DOHH2 (cell line): ENCODE measurements around the gene COTL1.
"Not testable (repeated sequence)": the region's sequence is repeated elsewhere in the genome, so short reads cannot be mapped to it uniquely, and the experiment has no call there.

Source experiments
- H3F3A ChIP-seq: fragments of 200-600 bp; sonication (generic), shearing (Covaris generic); 2 replicates; pipeline ENCODE4 v1.6.0; 2016; ENCODE audit warnings: antibody characterized with exemption, mild to moderate bottlenecking; ENCODE audit not compliant: control insufficient read depth, insufficient read depth
- H3K27ac ChIP-seq: fragments of 200-600 bp; sonication (generic); 2 replicates; pipeline ENCODE4 v1.5.1; 2014; ENCODE audit warnings: low read depth, mild to moderate bottlenecking, low read length, moderate library complexity
- H3K27me3 ChIP-seq: fragments of 200-600 bp; sonication (generic); 2 replicates; pipeline ENCODE4 v1.6.1; 2014; ENCODE audit warnings: mild to moderate bottlenecking, low read length, mixed read lengths; ENCODE audit not compliant: control insufficient read depth
- H3K36me3 ChIP-seq: fragments of 200-600 bp; sonication (generic); 2 replicates; pipeline ENCODE4 v1.6.1; 2014; ENCODE audit warnings: mild to moderate bottlenecking, low read length, moderate library complexity, mixed read lengths; ENCODE audit not compliant: control insufficient read depth
- H3K4me1 ChIP-seq: fragments of 200-600 bp; sonication (generic); 2 replicates; pipeline ENCODE4 v1.6.1; 2014; ENCODE audit warnings: mild to moderate bottlenecking, low read length, mixed read lengths; ENCODE audit not compliant: control insufficient read depth
- H3K4me2 ChIP-seq: fragments of 200-600 bp; sonication (generic); 2 replicates; pipeline ENCODE4 v1.6.0; 2014; ENCODE audit warnings: mild to moderate bottlenecking, low read length, moderate library complexity
- H3K4me3 ChIP-seq: fragments of 200-600 bp; sonication (generic); 2 replicates; pipeline ENCODE4 v1.5.1; 2014; ENCODE audit warnings: mild to moderate bottlenecking, low read length, mixed read lengths
- H3K79me2 ChIP-seq: fragments of 200-600 bp; sonication (generic); 2 replicates; pipeline ENCODE4 v1.6.1; 2014; ENCODE audit warnings: mild to moderate bottlenecking, low read length, mixed read lengths; ENCODE audit not compliant: control insufficient read depth
- H3K9me2 ChIP-seq: fragments of 200-600 bp; sonication (generic); replicated peaks from 2 replicates; pipeline ENCODE4 v1.6.1; 2014; ENCODE audit warnings: mild to moderate bottlenecking, low read length, mixed read lengths; ENCODE audit not compliant: control insufficient read depth
- H3K9me3 ChIP-seq: fragments of 200-600 bp; sonication (generic); 2 replicates; pipeline ENCODE4 v1.6.1; 2014; ENCODE audit warnings: antibody characterized with exemption, low read length, mixed read lengths; ENCODE audit not compliant: control insufficient read depth, insufficient read depth
- H4K20me1 ChIP-seq: fragments of 200-600 bp; sonication (generic); 2 replicates; pipeline ENCODE4 v1.6.0; 2014; ENCODE audit warnings: low read depth, mild to moderate bottlenecking, antibody characterized with exemption, low read length, moderate library complexity; ENCODE audit not compliant: control insufficient read depth, insufficient read depth
- EZH2phosphoT487 ChIP-seq: fragments of 200-600 bp; sonication (generic); IDR thresholded peaks from 2 replicates; pipeline ENCODE4 v1.6.1; 2017; ENCODE audit warnings: borderline replicate concordance, mild to moderate bottlenecking, antibody characterized with exemption, low read length, moderate library complexity, mixed read lengths
- TF ChIP-seq, protein P1 (sequence below): fragments of 200-600 bp; sonication (generic); IDR thresholded peaks from one replicate; pipeline ENCODE4 v1.5.1; 2014; ENCODE audit warnings: antibody characterized with exemption, mild to moderate bottlenecking, low read depth, low read length; ENCODE audit not compliant: poor library complexity, severe bottlenecking

The COTL1 gene

DNA sequence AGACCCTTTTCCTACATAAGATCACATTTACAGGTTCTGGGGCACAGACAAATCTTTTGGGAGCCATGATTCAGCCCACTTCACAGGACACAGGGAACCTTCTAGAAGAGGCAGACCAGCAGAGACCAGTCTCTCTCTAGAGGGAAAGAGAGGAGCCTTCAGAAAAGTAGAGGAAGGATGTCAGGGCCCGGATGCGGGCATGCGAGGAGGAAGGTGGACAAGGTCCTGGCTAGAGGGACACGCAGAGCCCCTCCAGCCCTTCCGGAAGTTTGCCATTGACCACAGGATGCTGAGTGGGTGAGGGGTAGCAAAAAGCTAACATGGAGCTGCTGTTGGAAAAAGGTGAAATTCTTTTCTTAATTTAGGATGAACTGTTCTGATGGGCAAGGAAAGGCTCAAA is 57.6 kb downstream of the COTL1 start:
- Histone ChIP-seq H4K20me1 (no peaks in the 10 kb centered on the region), H3K27me3 (peaks cover 12% of the 10 kb centered on the region; the same call in 1 of the 2 replicates), H3K79me2 (no peaks in the 10 kb centered on the region), H3F3A (no peaks in the 10 kb centered on the region), H3K4me3 (no peak overlapping the region), H3K36me3 (peaks cover 14% of the 10 kb centered on the region), H3K4me1 (peaks cover 25% of the 10 kb centered on the region), H3K9me3 (no peaks in the 10 kb centered on the region), H3K9me2 (no peaks in the 10 kb centered on the region), H3K27ac (no peak overlapping the region), H3K4me2 (no peak overlapping the region)
- TF ChIP-seq, protein P1, sequence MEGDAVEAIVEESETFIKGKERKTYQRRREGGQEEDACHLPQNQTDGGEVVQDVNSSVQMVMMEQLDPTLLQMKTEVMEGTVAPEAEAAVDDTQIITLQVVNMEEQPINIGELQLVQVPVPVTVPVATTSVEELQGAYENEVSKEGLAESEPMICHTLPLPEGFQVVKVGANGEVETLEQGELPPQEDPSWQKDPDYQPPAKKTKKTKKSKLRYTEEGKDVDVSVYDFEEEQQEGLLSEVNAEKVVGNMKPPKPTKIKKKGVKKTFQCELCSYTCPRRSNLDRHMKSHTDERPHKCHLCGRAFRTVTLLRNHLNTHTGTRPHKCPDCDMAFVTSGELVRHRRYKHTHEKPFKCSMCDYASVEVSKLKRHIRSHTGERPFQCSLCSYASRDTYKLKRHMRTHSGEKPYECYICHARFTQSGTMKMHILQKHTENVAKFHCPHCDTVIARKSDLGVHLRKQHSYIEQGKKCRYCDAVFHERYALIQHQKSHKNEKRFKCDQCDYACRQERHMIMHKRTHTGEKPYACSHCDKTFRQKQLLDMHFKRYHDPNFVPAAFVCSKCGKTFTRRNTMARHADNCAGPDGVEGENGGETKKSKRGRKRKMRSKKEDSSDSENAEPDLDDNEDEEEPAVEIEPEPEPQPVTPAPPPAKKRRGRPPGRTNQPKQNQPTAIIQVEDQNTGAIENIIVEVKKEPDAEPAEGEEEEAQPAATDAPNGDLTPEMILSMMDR, result no peak
- TF ChIP-seq EZH2phosphoT487, result no peak

DNA sequence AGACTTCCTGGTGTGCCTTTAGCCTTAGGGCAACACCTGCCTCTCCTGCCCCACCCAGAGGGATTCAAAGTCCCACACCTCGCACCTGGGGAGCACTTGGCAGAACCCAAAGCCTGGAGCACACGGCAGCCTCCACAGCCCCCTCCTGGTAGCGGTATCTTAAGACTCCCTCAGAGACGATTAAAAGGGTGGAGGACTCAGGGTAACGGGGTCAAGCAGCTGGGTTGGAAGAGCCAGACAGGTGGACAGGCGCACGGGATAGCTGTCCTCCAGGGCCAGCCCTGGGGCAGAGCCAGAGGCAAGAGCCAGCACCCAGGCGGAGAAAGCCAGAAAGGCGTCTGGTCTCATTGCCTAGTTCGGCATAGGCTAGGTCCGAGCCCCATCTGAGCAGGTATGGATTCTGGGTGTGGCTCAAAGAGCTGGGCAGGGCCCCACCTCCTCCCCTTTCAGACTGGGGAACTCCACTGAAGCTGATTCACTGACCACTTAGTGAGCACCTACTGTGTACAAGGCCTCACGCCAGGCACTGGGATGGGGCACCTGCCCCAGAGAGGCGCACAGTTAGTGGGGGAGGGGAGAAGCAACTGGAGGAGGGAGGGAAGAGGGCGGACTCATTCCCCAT is 58.5 kb downstream of the COTL1 start:
- Histone ChIP-seq H3K36me3 (peaks cover 6% of the 10 kb centered on the region; the same call in 1 of the 2 replicates), H3K4me2 (no peak overlapping the region), H3K27ac (no peak overlapping the region), H3K79me2 (no peaks in the 10 kb centered on the region), H3K9me2 (no peaks in the 10 kb centered on the region), H4K20me1 (no peaks in the 10 kb centered on the region), H3K4me1 (peaks cover 25% of the 10 kb centered on the region), H3F3A (no peaks in the 10 kb centered on the region), H3K27me3 (peaks cover 12% of the 10 kb centered on the region; the same call in 1 of the 2 replicates), H3K4me3 (no peak overlapping the region), H3K9me3 (no peaks in the 10 kb centered on the region)
- no peak for TF ChIP-seq EZH2phosphoT487
- TF ChIP-seq, protein P1, result no peak

DNA sequence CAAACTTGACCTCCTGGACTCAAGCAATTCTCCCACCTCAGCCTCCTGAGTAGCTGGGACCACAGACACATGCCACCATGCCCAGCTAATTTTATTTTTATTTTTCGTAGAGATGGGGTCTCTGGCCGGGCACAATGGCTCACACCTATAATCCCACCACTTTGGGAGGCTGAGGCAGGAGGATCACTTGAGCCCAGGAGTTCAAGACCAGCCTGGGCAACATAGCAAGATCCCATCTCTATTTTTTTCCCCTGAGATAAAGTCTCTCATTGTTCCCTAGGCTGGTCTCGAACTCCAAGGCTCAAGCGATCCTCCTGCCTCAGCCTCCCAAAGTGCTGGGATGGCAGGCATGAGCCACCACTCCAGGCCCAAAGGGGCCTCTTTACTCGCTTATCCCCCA is 59.0 kb downstream of the COTL1 start:
- not testable (repeated sequence) for H3K9me3 ChIP-seq, H3K4me3 ChIP-seq, H4K20me1 ChIP-seq, H3K27ac ChIP-seq, H3K9me2 ChIP-seq, H3K36me3 ChIP-seq, H3K4me2 ChIP-seq, H3K79me2 ChIP-seq, H3F3A ChIP-seq
- Histone ChIP-seq H3K4me1 (peaks cover 25% of the 10 kb centered on the region), H3K27me3 (peaks cover 12% of the 10 kb centered on the region; the same call in 1 of the 2 replicates)

DNA sequence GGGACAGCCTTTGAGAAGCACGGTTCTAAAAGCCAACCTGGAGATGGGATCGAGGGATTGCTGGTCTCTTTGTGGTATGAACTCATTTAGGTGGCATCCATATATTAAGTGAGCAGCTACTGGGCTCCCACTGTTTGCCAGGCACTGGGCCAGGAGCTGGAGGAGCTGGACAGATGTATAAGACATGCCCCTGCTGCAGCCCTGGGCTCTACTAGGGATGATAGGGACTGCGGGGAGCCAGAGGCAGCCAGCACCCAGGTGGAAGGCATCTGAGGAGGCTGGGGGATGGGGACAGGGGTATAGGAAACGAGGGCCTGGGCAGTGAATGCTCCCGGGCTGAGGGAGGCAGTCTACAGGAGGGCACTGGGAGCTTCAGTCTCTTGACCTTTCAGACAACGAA is 60.4 kb downstream of the COTL1 start:
- no peak overlapping the region for H3K27ac ChIP-seq

More for the DNA sequence above, 60.4 kb downstream of the COTL1 start:
- Histone ChIP-seq H3K9me3 (no peaks in the 10 kb centered on the region), H3K36me3 (no peaks in the 10 kb centered on the region), H3K27me3 (peaks cover 12% of the 10 kb centered on the region; the same call in 1 of the 2 replicates), H3K79me2 (no peaks in the 10 kb centered on the region), H4K20me1 (no peaks in the 10 kb centered on the region), H3K4me3 (no peak overlapping the region), H3K4me1 (peaks cover 15% of the 10 kb centered on the region), H3K4me2 (no peak overlapping the region), H3F3A (no peaks in the 10 kb centered on the region), H3K9me2 (no peaks in the 10 kb centered on the region)
- TF ChIP-seq, protein P1, result no peak
- TF ChIP-seq EZH2phosphoT487, result no peak
